Panc1 (cell line): ENCODE data around the gene TARS2. TPM values are rescaled to one million over a fixed set of nuclear protein-coding genes. Genes with fewer than 3 reads are reported as not detected.

ENCODE experiments used
- ATAC-seq: fragments of 200-7000 bp; cut with Tn5 transposase; 2 replicates; pipeline ENCODE4 v1.9.1; 2020; ENCODE audit warnings: mild to moderate bottlenecking, moderate library complexity
- Bru-seq: library from RNA; stranded (reverse); fragments of 400-500 nt; gene quantifications from one replicate; lab custom pipeline; 2021; lab: Mats Ljungman, UMichigan
- BruChase-seq, 2 experiments: library from RNA; stranded (reverse); fragments of 400-500 nt; gene quantifications; one replicate each; lab custom pipeline; 2021; lab: Mats Ljungman, UMichigan
- BruUV-seq: library from RNA; stranded (reverse); fragments of 400-500 nt; replicated peaks from 2 replicates; lab custom pipeline; 2021; lab: Mats Ljungman, UMichigan
- CTCF ChIA-PET: fragments of 300-600 bp; sonication (Branson Sonifier 250); formaldehyde crosslinking; loops from one replicate; lab custom pipeline; 2022; ENCODE audit warnings: antibody characterized with exemption; lab: Charles Lee
- POLR2A ChIA-PET: fragments of 300-600 bp; sonication (Branson Sonifier 250); formaldehyde crosslinking; loops from one replicate; lab custom pipeline; 2022; ENCODE audit warnings: antibody characterized with exemption; lab: Charles Lee
- DNase-seq: peaks from one replicate; pipeline ENCODE4 v3.0.0-alpha.2; 2010; ENCODE audit warnings: low read depth, low spot score
- H3K27ac ChIP-seq: 2 replicates; pipeline ENCODE4 v1.5.1; 2011; ENCODE audit warnings: mild to moderate bottlenecking, low read length, inconsistent platforms
- H3K27me3 ChIP-seq: fragments of 200-500 bp; sonication (Bioruptor generic); 2 replicates; pipeline ENCODE4 v1.6.0; 2014; ENCODE audit warnings: low read length, inconsistent platforms; ENCODE audit not compliant: control insufficient read depth, insufficient read depth
- H3K36me3 ChIP-seq: fragments of 200-500 bp; sonication (Bioruptor generic); 2 replicates; pipeline ENCODE4 v1.5.1; 2014; ENCODE audit warnings: inconsistent platforms, mild to moderate bottlenecking, low read length, moderate library complexity; ENCODE audit not compliant: control insufficient read depth, insufficient read depth
- H3K4me1 ChIP-seq: 2 replicates; pipeline ENCODE4 v1.5.1; 2011; ENCODE audit warnings: inconsistent platforms, mild to moderate bottlenecking, low read length, moderate library complexity; ENCODE audit not compliant: control insufficient read depth, insufficient read depth
- H3K4me3 ChIP-seq, 2 experiments: 2 replicates each; pipeline ENCODE4 v1.5.1; 2011 to 2012; ENCODE audit warnings: low read depth in 2 of 2, low read length in 2 of 2, mild to moderate bottlenecking in 2 of 2, inconsistent platforms in 1 of 2, moderate library complexity in 1 of 2
- H3K9me3 ChIP-seq: fragments of 200-500 bp; sonication (Bioruptor generic); 2 replicates; pipeline ENCODE4 v1.5.1; 2014; ENCODE audit warnings: low read depth, mild to moderate bottlenecking, inconsistent platforms, low read length, moderate library complexity; ENCODE audit not compliant: control insufficient read depth, insufficient read depth
- CTCF ChIP-seq: fragments of 450-650 bp; IDR thresholded peaks from 2 replicates; pipeline ENCODE4 v1.5.1; 2017; ENCODE audit warnings: mild to moderate bottlenecking
- POLR2AphosphoS5 ChIP-seq: IDR thresholded peaks from 2 replicates; pipeline ENCODE4 v1.6.1; 2012; ENCODE audit warnings: mild to moderate bottlenecking, low read depth, low read length, moderate library complexity
- REST ChIP-seq, 2 experiments: IDR thresholded peaks; 2 replicates each; pipeline ENCODE4 v1.6.1; 2011 to 2012; ENCODE audit warnings: low read depth in 2 of 2, control low read depth in 1 of 2, low read length in 1 of 2, mild to moderate bottlenecking in 1 of 2, moderate library complexity in 1 of 2; ENCODE audit not compliant: insufficient read depth in 1 of 2
- SIN3A ChIP-seq: IDR thresholded peaks from 2 replicates; pipeline ENCODE4 v1.6.1; 2012; ENCODE audit warnings: low read depth, mild to moderate bottlenecking, low read length, moderate library complexity, borderline replicate concordance; ENCODE audit not compliant: insufficient read depth
- TCF7L2 ChIP-seq: IDR thresholded peaks from 2 replicates; pipeline ENCODE4 v1.6.1; 2011; ENCODE audit warnings: mild to moderate bottlenecking, low read depth, low read length, inconsistent platforms
- in situ Hi-C: cut with HindIII; loops from 2 replicates; pipeline ENCODE4 v1.10.0; 2016; ENCODE audit warnings: low sequenced_read_pairs, low pct_unique_long_range_greater_than_20kb
- intact Hi-C: fragments of 100-400 bp; cut with micrococcal nuclease; formaldehyde crosslinking; loops from one replicate; pipeline ENCODE4 v1.10.0; 2022; ENCODE audit not compliant: unreplicated experiment
- long read RNA-seq: library from polyadenylated mRNA; unstranded; transcript quantifications from one replicate; pipeline ENCODE4 v2.0.0, GENCODE V29; 2021; ENCODE audit not compliant: unreplicated experiment
- polyA plus RNA-seq: library from polyadenylated mRNA; unstranded; fragments of >200 nt; gene quantifications from one replicate; pipeline ENCODE4 v1.2.1, GENCODE V29; 2012; ENCODE audit warnings: missing spikeins; ENCODE audit not compliant: insufficient read length
- total RNA-seq: library from RNA; stranded (reverse); gene quantifications from one replicate; pipeline ENCODE4 v1.2.1, GENCODE V29; 2021; ENCODE audit not compliant: unreplicated experiment

Gene TARS2, protein sequence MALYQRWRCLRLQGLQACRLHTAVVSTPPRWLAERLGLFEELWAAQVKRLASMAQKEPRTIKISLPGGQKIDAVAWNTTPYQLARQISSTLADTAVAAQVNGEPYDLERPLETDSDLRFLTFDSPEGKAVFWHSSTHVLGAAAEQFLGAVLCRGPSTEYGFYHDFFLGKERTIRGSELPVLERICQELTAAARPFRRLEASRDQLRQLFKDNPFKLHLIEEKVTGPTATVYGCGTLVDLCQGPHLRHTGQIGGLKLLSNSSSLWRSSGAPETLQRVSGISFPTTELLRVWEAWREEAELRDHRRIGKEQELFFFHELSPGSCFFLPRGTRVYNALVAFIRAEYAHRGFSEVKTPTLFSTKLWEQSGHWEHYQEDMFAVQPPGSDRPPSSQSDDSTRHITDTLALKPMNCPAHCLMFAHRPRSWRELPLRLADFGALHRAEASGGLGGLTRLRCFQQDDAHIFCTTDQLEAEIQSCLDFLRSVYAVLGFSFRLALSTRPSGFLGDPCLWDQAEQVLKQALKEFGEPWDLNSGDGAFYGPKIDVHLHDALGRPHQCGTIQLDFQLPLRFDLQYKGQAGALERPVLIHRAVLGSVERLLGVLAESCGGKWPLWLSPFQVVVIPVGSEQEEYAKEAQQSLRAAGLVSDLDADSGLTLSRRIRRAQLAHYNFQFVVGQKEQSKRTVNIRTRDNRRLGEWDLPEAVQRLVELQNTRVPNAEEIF
- 28.2 TPM for total RNA-seq
- polyA plus RNA-seq = 22.8 TPM
- percentile 63 among the genes with signal in this experiment for Bru-seq, nascent RNA
- percentile 61 among the genes with signal in this experiment for BruChase-seq, experiment 1, labeled RNA remaining after a 2-hour chase
- percentile 72 among the genes with signal in this experiment for BruChase-seq, experiment 2, labeled RNA remaining after a 6-hour chase
- long read RNA-seq, transcript TARS2-204 (18 exons, 2,729 nt) = major isoform, 6 of 34 reads
- long read RNA-seq, transcript TARS2-214 (16 exons, 2,162 nt) = minor isoform, 5 of 34 reads
- long read RNA-seq, partial matches to known transcripts = 14 of 34 reads
- long read RNA-seq, other reads (novel, unspliced or antisense) = 9 of 34 reads

DNA sequence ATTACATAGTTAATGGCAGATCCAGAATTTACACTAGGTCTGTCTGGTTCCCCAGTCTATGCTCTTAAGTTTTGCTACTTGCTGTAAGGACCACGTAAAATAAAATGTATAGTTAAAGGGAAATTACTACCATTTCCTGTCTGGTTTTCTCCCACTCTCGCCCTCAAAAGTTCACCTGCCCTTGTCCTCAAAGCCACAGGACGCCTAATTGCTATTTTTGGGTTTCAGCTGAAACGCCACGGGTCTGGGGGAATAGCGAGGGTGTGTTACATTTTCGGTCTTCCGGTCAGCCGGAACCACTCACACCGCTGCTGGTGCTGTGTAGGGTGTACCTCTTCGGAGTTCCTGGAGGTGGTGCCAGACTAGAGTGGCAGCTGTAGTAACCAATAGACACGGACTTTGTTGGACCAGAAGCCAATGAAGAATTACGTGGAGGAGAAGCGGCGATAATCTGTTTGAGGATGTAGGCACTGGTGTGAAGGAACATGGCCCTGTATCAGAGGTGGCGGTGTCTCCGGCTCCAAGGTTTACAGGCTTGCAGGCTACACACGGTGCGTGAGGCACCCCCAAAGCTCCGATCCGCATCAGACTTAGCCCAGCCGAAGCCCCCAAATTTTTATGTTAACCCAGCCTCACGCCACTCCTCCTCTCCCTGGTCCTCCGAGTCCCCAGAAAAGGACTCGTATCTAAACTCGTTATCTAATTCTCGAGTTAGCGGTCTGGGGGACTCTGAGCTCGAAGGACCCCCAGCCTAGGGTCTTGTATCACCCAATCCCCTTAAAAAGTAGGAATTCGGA is at the start of gene TARS2:
Gene TARS2, plus strand, starts transcription at position 454 of the 797 bp plus-strand sequence. Its CDS starts 32 bp downstream, at position 486.
- in situ Hi-C loops (no loop called here), intact Hi-C loops (no loop called here)
- Histone ChIP-seq H3K27me3 (no peaks in the 10 kb centered on the region), H3K4me3 (peak within 1 kb of the TSS; percentile 95 to 100), H3K36me3 (no peaks in the 10 kb centered on the region; the same call in 1 of the 2 replicates), H3K27ac (peak within 1 kb of the TSS; percentile 94), H3K9me3 (no peaks in the 10 kb centered on the region), H3K4me1 (peaks cover 7% of the 10 kb centered on the region)
- ChIA-PET CTCF (no interaction called here), POLR2A (no interaction called here)
- TF ChIP-seq REST (IDR thresholded peaks at IDR 0.05; ENCODE audit: insufficient read depth in 1 of 2, low read depth in 2 of 2, low read length in 1 of 2) (no peak), POLR2AphosphoS5 (peak; percentile 89), CTCF (no peak), TCF7L2 (0 out of 2 replicates have a peak, but pooled peaks have one; percentile 36), SIN3A (peak; percentile 72; the same call in 1 of the 2 replicates)
- peak; percentile 100 for ATAC-seq
- no TSS peak for BruUV-seq
- peak; percentile 96 for DNase-seq

DNA sequence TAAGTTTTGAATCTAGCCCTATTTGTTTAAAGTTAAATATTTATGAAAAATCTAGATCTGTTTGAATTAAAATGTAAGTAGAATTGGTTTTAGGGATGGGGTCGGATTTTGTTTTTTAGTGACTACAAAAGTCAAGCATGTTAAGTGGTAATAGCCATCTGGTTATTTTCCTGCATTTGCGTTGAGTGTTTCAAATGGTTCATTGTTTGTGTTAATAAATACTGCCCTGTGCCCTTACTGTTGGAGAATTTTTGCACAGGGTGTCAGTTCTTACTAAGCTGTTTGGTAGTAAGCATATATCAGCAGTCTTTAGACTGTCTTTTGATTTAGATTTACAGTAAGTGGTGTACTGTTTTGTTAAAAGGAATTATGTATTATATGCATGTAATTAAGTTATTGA is 46.1 kb upstream of the TARS2 start:
- H3K4me3 ChIP-seq = no peak overlapping the region
- no peaks in the 10 kb centered on the region for H3K9me3 ChIP-seq
- no peak for DNase-seq
- intact Hi-C loops (no loop called here), in situ Hi-C loops (no loop called here)
- ATAC-seq = no peak
- no peaks in the 10 kb centered on the region for H3K27me3 ChIP-seq
- ChIA-PET CTCF (no interaction called here), POLR2A (no interaction called here)
- H3K27ac ChIP-seq = no peak overlapping the region
- BruUV-seq = no TSS peak
- H3K36me3 ChIP-seq = peaks cover 12% of the 10 kb centered on the region; the same call in 1 of the 2 replicates
- TF ChIP-seq REST (IDR thresholded peaks at IDR 0.05; ENCODE audit: insufficient read depth in 1 of 2, low read depth in 2 of 2, low read length in 1 of 2) (no peak), SIN3A (no peak), CTCF (no peak), TCF7L2 (no peak), POLR2AphosphoS5 (no peak)
- no peaks in the 10 kb centered on the region for H3K4me1 ChIP-seq
